Kidney glomerular epithelial cell (primary cell): ENCODE results near the gene NEB.

Source experiments
- DNase-seq: peaks from one replicate; lab custom pipeline; 2025; lab: John Stamatoyannopoulos, UW

NEB gene

GRCh38 chr2:151472966-151473365 lies 261.3 kb downstream of the NEB start:
- no peak for DNase-seq

DNA sequence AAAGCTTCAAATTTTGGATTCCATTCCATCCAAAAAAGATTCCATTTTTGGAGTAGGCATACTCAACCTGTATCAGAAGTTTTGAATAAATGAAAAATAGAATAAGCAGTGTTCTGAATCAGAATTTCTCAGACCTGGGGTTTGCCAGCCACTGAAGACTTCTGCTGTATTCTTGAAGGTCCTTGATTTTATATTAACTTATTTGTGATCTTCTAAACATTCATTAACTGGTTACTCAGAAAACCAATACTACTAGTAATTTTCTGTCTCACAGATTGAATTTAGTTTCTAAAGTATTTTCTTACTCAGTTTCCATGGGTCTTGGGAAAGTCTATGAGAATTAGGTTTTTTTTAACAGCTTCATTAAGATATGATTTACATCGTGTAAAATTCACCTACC lies 263.7 kb downstream of the NEB start:
- DNase-seq: no peak

GRCh38 chr2:151465771-151466170 lies 268.5 kb downstream of the NEB start:
- DNase-seq: no peak

- no peak for DNase-seq
Observed at GRCh38 chr2:151459358-151459757, 274.9 kb downstream of the NEB start.

DNA sequence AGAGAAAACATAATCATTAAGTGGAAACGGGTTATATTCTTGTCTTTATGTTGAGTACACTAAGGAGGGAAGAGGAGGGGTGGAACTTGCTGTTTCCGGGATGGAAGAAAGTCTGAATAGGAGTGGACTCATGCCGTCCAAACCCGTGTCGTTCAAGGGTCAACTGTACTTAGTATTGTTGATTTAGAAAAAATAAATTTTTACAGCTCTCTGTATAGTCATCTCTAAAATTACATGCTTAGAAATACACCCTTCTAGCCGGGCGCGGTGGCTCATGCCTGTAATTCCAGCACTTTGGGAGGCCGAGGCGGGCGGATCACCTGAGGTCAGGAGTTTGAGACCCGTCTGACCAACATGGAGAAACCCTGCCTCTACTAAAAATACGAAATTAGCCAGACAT lies 295.1 kb downstream of the NEB start:
- DNase-seq: no peak

GRCh38 chr2:151438506-151438905 lies 295.8 kb downstream of the NEB start:
- DNase-seq: no peak

- DNase-seq: peak; percentile 6
Observed at GRCh38 chr2:151437630-151438029, 296.6 kb downstream of the NEB start.
